ENCODE measurements around the gene RASGRF2.
"Not testable (repeated sequence)": the region's sequence is repeated elsewhere in the genome, so short reads cannot be mapped to it uniquely, and the experiment has no call there.

The RASGRF2 gene

DNA sequence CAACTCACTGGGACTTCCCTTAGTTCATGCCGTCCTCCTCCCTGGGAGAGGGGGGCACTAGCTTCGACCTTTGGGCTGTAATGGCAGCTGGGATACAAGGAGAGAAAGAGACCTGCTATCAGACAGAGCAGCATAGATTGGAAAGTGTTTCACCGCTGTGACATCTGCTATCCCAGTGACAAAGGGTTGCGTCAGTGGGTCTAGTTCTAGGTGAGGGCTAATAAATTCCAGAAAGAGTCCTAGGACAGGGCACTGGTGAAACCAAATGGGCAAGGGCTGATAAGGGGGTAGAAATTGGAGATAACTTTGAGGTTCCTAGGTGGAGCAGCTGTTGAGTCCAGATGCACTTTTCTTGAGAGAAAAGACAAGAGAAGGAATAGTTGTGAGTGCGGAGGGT is 62.5 kb downstream of the RASGRF2 start:
- DNase-seq: no peak

DNA sequence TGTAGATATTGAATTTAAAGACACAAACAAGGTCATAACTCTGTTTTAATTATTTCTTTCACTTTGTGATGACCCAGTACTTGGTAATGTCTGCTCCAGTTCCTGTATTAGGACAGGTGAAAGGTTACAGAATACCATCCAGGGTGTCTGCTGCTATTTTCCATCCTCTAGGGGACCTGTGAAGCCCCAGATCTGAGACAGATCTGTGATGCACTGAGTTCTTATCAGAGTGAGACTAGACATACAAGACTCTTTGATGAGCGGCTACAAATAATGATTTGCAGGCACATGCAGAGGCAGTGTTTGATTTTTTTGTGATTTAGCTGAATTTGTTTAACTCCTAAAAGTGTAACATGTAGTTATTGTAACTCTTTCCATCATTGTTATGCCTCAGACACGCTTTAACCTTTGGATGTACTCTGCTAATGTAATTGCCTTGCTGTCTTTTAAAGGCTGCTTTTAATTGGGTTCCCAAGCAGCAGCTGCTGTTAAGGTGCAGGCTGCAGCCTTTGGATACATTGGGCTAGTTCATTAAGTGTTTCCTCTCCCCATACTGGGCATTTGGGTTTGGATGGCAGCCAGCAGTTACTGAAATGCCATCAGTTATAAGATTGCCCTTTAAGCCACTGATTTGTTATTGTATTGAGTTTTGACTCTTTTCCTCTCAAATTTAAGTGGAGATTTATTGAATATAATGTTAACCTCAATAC is 63.3 kb downstream of the RASGRF2 start:
- no peak for DNase-seq

DNA sequence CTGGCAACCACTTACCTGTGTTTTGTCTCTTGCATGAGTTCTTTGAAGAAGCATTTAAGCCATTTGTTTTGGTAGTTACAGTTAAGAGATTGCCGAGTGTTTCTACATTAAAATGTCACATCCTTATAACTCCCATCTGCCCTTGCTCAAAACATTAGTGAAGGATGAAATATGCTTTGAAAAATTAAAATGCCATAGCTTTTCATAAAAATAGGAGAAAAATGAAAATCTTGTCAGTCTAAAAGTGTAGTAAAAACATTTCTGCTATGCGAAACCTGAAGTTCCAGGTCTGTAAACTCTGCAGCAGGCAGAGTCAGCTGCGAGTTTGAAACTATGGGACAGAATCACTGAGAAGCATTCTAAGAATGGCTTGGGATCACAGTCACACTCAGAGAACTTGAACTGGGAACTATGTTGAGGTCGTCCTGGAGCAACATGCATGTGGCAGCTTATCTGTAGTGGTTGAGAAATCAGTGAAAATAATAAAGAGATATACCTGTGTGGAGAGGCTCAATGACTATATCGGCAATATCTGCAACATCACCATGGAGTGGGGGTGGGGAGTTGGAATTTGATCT is 67.4 kb downstream of the RASGRF2 start:
- DNase-seq: no peak

DNA sequence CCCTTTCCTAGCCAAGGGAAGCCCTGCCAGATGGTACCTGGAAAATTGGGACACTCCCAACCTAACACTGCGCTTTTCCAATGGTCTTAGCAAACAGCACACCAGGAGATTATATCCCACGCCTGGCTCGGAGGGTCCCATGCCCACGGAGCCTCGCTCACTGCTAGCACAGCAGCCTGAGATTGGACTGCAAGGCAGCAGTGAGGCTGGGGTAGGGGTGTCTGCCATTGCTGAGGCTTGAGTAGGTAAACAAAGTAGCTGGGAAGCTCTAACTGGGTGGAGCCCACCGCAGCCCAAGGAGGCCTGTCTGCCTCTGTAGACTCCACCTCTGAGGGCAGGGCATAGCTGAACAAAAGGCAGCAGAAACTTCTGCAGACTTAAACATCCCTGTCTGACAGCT is 68.7 kb downstream of the RASGRF2 start:
- not testable (repeated sequence) for DNase-seq

DNA sequence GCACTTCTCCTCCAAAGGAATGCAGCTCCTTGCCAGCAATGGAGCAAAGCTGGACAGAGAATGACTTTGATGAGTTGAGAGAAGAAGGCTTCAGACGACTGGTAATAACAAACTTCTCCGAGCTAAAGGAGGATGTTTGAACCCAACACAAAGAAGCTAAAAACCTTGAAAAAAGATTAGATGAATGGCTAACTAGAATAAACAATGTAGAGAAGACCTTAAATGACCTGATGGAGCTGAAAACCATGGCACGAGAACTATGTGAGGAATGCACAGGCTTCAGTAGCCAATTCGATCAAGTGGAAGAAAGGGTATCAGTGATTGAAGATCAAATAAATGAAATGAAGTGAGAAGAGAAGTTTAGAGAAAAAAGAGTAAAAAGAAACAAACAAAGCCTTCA is 69.6 kb downstream of the RASGRF2 start:
- not testable (repeated sequence) for DNase-seq

DNA sequence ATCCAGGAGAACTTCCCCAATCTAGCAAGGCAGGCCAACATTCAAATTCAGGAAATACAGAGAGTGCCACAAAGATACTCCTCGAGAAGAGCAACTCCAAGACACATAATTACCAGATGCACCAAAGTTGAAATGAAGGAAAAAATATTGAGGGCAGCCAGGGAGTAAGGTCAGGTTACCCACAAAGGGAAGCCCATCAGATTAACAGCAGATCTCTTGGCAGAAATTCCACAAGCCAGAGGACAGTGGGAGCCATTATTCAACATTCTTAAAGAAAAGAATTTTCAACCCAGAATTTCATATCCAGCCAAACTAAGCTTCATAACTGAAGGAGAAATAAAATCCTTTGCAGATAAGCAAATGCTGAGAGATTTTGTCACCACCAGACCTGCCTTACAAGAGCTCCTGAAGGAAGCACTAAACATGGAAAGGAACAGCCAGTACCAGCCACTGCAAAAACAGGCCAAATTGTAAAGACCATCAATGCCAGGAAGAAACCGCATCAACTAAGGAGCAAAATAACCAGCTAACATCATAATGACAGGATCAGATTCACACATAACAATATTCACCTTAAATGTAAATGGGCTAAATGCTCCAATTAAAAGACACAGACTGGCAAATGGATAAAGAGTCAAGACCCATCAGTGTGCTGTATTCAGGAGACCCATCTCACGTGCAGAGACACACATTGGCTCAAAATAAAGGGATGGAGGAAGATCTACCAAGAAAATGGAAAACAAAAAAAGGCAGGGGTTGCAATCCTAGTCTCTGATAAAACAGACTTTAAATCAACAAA is 70.3 kb downstream of the RASGRF2 start:
- not testable (repeated sequence) for DNase-seq

DNA sequence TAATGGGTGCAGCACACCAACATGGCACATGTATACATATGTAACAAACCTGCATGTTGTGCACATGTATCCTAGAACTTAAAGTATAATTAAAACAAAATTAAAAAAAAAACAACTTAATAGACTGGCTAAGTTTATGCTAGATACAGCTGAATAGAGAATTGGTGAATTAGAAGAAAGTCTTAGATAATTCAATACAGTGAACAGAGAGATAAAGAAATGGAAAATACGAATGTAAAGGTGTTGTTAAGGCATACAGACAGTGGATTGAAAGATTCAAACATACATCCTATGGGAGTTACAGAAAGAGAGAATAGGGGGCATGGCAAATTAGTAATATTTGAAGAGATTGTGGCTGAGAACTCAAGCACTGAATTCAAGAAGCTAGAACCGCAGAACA is 75.4 kb downstream of the RASGRF2 start:
- no peak for DNase-seq

DNA sequence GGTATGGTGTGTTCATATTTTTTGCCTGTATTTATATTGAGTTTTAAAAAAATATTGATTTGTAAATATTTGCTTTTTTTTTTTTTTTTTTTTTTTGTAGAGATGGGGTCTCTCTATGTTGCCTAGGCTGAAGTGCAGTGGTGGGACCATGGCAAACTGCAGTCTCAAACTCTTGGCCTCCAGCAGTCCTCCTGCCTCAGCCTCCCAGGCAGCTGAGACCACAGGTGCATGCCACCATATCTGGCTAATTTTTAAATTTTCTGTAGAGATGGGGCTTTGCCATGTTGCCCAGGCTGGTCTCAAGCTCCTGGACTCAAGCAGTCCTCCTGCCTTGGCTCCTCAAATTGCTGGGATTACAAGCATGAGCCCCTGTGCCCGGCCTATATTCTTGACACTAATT is 78.3 kb downstream of the RASGRF2 start:
- DNase-seq: no peak

DNA sequence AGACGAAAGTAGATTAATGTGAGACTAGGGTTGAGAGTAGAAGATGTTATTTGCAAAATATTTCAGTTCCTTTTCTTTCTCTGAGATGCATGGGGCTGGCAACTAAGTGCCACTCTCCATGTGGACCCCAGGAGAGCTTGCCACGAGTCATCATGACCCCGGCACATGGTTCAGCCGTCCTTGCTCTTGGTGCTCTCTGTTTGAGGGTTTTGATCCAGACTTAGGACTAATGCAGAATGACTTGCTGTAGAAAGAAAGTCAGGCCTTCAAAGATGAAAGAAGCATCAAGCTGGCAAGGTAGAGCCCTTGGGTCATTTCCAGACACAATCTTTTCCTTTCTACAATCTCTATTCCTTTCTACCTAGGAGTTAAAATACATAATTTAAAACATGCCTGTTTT is 84.7 kb downstream of the RASGRF2 start:
- no peak for DNase-seq

DNA sequence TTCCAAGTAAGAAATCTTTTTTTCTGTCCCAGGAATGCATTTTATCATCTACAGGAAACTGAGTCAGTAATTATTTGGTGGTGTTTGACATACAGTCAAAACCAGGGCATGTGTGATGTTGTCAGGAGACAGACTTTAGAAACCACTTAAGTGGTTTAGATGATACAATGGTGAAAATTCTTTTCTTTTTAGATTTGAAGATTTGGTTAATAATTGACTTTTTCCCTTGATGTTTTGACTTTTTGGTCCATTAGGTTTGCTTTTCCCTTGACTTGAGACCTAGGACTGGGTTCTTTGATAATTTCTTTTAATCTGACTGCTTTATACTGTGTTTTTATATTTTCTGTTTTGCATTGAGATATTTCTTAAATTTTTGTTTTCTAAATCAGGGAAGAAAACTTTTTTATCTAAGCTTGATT is 85.2 kb downstream of the RASGRF2 start:
- peak; percentile 43 for DNase-seq

DNA sequence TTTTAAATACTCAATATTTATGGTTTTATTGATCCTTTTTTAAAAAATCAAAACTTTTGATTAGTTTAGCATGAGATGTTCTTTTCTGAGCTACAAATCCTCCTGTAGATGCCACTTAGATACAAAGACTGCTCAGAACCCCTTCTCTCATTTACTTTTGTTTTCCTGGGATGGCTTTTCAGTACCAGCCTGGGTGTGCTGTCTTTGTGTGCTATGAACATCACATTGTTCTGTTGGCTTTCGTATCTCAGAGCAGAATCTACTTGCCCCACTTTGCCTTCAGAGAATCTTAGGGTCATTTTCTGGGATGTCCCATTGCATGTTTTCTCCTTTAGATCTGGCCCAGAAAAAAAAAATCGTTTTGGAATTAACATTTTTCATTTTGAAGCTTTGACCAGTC is 85.9 kb downstream of the RASGRF2 start:
- no peak for DNase-seq

DNA sequence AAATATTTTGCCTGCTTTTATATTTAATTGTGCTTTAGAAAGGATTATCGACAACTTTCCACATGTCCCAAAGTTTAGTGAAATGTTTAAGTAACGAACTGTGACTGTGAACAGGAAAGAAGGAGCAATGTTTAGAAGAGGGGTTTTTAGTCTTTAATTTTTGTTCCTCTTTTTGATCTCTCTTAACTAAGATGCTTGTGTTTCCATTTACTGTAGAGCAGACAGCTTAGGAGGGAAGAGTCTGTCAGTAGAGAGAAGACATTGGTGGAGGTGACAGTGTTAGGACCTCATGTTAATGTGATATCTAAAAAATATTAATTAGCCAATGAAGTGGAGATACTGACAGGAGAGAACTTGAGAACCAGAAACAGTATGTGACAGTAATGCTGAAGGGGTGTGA is 92.2 kb downstream of the RASGRF2 start:
- DNase-seq: no peak

DNA sequence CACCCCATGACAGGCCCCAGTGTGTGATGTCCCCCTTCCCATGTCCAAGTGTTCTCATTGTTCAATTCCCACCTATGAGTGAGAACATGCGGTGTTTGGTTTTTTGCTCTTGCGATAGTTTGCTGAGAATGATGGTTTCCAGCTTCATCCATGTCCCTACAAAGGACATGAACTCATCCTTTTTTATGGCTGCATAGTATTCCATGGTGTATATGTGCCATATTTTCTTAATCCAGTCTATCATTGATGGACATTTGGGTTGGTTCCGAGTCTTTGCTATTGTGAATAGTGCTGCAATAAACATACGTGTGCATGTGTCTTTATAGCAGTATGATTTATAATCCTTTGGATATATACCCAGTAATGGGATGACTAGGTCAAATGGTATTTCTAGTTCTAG is 93.1 kb downstream of the RASGRF2 start:
- not testable (repeated sequence) for DNase-seq

DNA sequence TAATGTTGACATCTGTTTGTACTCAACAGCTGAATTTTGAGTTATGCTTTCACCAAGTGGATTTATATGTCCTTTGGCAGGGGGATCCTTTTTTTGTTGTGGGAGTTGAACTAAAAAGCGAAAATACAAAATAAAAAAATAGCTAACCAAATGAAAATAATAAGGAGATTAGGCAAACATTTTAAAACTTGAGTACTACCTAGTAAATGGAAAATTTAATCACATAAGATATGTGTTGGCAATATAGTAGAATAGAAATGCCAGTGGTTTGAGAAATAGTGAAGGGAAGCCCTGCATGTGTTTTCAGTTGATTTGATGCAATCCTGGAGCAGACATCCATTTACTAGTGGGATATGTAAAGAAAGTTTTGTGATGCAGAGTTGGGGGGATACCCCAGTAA is 98.0 kb downstream of the RASGRF2 start:
- DNase-seq: no peak

DNA sequence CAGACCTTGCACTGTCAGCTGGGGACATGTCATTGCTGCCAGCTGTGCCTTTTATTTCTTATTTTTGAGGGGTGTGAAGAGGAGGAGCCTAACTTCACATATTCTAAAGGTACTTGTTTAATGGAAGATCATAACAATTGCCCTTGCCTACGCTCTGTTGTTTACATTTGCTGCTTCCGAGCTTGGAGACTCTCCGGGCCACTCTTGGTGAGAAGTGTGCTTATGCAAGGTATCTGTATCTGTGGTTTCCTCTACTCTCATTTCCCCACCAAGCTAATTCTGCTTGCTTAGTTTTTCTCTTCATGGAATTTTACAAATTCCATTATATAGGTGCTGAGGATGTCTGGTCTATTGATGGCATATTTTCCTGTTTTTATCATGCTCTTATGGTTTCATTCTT is 105.3 kb downstream of the RASGRF2 start:
- no peak for DNase-seq

DNA sequence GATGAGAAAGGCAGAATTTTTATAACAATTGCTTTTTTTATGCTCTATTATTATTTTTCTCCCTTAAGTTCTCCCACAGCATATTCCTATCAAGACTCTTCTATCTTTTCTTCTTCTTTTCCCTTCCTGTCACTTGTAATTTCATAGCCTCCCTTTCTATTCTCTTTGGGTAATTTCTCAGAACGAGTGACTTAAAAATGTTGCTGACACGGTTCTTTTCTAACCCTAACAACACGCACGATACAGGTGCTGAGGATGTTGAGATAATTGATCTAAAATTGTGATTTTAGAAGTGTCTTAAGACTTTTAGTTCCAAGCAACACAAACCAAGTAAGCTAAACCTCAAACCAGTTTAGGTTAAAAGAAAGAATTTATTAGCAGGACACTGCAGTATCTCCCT is 105.9 kb downstream of the RASGRF2 start:
- DNase-seq: no peak

DNA sequence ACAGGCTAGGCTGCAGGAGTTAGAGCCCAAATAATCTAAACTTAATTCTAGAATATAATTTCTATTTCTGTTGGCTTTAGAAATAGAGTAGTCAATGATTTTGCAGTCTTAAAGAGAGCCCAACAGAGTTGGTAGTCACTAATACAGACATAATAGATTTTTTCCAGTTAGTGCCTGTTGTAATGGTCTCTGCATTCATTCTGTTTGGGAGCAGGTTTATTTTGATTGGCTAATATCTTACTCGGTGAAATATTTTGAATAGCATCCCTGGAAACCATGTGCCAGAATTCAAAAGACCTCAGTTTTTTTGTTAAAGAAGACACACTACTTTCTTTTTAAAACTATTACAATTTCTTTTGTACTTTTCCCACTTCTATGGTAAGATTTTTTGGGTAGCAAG is 107.2 kb downstream of the RASGRF2 start:
- no peak for DNase-seq

DNA sequence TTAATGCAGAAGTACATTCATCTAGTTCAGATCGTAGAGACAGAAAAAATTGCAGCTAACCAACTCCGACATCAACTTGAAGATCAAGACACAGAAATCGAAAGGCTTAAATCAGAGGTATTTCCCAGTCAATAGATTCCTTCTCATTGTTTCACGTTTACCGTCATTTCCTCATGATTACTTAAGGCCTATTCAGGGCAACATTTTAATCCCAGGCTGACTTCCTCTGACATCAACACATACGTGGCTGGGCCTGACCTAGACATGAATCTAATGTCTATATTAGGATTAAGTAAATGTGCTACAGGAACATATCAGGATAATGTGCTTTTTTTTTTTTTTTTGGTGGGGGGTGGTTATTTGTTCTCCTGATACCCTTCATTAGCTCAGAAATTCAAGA is 107.9 kb downstream of the RASGRF2 start:
- DNase-seq: no peak

DNA sequence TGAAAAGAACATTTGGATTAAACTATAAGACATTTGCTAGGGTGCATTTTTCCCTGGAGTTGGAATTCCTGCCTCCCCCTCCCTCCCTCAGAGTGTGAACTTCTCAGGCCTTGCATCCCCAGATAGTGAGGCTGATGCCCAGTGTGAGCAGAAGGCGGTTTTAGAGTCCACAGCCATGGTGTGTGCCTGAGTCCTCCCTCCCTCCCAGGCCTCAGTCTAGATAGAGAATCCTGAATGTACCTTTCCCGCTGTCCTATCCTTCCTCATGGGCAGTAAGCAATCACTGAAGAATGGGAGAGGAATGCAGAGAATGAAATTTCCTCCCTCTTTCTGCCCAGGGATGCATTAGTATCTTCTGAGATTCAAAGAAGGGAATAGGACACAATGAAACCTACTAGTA is 108.5 kb downstream of the RASGRF2 start:
- DNase-seq: no peak

DNA sequence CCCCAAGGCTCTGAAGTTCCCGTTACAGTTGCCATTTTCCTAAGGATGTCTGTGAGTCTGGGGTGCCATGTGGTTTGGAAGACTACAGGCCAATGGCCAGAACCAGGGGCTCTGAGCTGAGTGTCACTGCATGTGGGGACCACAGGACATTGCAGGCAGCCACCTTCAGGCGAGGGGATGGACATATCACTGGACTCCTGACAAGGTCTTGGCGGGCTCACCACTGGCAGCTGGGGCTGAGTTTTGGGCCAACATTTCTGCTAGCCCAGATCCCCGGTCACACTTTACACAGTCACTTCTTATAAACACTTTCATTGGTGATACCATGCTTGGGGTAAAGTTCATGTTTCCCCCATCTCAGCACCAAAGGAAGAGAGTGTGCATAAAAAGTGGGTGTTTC is 109.8 kb downstream of the RASGRF2 start:
- DNase-seq: no peak

DNA sequence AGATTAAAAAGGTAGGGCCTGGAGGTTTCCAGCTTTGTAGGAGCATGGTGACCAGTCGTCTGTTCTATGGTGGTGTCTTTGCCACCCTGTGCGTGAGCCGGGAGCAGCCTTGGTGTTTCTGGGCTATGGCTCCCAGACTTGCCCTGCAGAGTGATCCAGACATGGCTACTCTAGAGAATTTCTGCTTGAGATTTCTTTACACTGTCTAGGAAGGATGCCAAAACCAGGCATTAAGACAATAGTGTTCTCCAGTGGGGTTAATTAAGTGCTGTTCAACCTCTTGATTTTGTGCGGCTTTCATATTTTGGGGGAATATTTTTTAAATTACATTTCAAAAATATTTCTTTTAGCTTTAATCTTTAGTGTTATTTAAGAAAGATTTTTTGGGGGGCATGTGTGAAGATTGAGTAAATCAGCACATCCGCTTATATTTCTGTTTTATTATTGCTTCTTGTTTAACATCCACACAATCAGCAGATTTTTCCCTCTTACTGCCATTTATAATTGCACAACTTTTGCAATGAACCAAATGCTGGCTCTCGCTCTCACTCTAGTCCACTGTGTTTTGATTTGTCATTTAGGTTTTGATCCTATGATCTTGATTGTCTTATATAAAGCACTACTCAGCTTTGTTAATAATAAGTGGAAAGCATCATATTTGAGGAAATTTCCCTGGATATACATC is 110.5 kb downstream of the RASGRF2 start:
- no peak for DNase-seq

DNA sequence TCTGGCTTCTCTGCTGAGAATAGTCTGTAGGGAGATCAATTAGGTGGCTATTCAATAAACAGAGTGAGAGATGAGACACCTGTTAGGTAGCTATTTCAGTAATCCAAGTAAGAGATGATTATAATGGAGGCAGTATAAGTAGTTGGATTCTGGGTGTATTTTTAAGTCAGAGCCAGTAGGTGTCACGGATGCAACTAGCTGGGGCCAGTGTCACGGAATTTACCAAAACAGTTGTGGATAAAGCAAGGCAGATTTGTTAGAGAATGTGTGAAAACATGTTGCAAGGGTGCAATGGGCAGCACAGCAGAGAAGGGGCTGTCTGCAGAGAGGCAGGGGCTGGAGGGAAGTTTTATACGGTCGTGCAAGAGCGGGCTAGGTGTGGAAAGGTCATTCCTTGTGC is 114.9 kb downstream of the RASGRF2 start:
- DNase-seq: no peak

DNA sequence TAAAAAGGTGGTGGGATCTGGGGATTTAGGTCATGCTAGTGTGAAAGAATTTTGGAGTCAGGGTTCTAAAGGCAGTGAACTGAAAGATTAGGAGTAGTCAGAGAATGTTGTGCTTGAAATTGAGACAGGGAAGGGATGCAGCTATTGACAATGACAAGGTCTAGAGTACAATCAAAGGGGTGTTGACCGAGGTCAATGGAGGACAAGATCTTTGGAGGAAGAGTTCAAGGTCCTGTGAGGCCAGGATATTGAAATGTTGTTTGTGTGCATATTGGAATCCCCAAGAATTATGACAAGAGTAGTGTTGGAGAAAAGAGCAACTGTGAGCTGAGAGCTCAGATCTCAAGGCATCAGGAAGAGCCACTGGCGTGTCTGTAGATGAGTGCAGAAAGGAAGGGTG is 116.9 kb downstream of the RASGRF2 start:
- DNase-seq: no peak

DNA sequence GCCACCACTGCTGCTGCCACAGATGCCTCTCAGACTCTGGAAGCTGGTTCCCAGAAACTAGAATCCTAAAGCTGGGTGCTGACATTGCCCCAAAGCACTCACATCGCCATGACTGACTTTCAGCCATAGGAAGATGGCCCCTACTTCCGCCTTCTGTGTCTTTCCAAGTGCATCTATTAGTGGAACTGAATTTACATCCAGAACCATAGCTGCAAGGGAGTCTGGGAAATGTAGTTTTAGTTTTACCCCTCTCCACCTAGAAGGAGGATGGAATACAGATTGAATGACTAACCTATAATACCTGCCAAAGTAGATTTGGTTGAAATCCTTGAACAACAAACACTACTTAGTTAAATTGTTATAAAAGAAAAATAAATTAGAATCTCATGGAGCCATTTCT is 118.8 kb downstream of the RASGRF2 start:
- DNase-seq: no peak
